ENCODE data around the gene OSBPL3. TPM values are rescaled to one million over a fixed set of nuclear protein-coding genes. Genes with fewer than 3 reads are reported as not detected.

The OSBPL3 gene
- total RNA-seq, 1 experiment from 2014 or later: 16.0 TPM

- TF ChIP-seq ZNF425 (CRISPR knock-in tag; conservative IDR thresholded peaks at IDR 0.05) (no peak), NFYB (CRISPR knock-in tag; conservative IDR thresholded peaks at IDR 0.05; ENCODE audit: low read depth) (no peak), SMAD4 (CRISPR knock-in tag; IDR thresholded peaks at IDR 0.05) (no peak), ZMAT4 (CRISPR knock-in tag; IDR thresholded peaks at IDR 0.05) (no peak), GABPB1 (CRISPR knock-in tag; IDR thresholded peaks at IDR 0.05) (no peak), ZNF263 (CRISPR knock-in tag; IDR thresholded peaks at IDR 0.05; ENCODE audit: low read depth) (no peak)
These were observed 163.1 kb downstream of the OSBPL3 start (continued) for GRCh38 chr7:24816868-24817267.

GRCh38 chr7:24812305-24812945, 167.6 kb downstream of the OSBPL3 start:
- ATAC-seq (peak; percentile 91), DNase-seq (ENCODE audit: low spot score) (peak; percentile 63)
- no peak for TF ChIP-seq ZNF219 (CRISPR knock-in tag; IDR thresholded peaks at IDR 0.05; ENCODE audit: borderline replicate concordance)
- no peak for TF ChIP-seq NR3C1 (CRISPR knock-in tag; conservative IDR thresholded peaks at IDR 0.05; ENCODE audit: low read depth)
- TF ChIP-seq ARID4B (CRISPR knock-in tag; IDR thresholded peaks at IDR 0.05; ENCODE audit: borderline replicate concordance): no peak
- no peak for TF ChIP-seq ZSCAN18 (CRISPR knock-in tag; IDR thresholded peaks at IDR 0.05)
- TF ChIP-seq ATF6 (CRISPR knock-in tag; IDR thresholded peaks at IDR 0.05): no peak
- TF ChIP-seq ZBTB43 (CRISPR knock-in tag; IDR thresholded peaks at IDR 0.05): no peak
- TF ChIP-seq CTCF (IDR thresholded peaks at IDR 0.05): peak; percentile 91
- no peak for TF ChIP-seq USF1 (CRISPR knock-in tag; IDR thresholded peaks at IDR 0.05)
- H3K27ac Mint-ChIP-seq: no peak overlapping the region
- H3K36me3 Mint-ChIP-seq: peaks cover 5% of the 10 kb centered on the region; the same call in 1 of the 2 replicates
- no peaks in the 10 kb centered on the region for H3K4me1 Mint-ChIP-seq
- H3K27me3 Mint-ChIP-seq (ENCODE audit: low read depth): no peaks in the 10 kb centered on the region
- no peak overlapping the region for H3K4me3 Mint-ChIP-seq
- ChIA-PET CTCF (interaction anchor here (0.5 to 2.9 kb wide), 82 partner anchors 9 to 949 kb away, joined by 3 to 138 read pairs (median 5); partner anchors contain the start of genes CYCS and OSBPL3), POLR2A (interaction anchor here (0.7 kb wide), 1 partner anchor 291 kb away, joined by 5 read pairs; no protein-coding TSS in a partner anchor)
- H3K9me3 Mint-ChIP-seq: no peaks in the 10 kb centered on the region
